ENCODE measurements around the gene XXYLT1.

GRCh38 chr3:195213639-195214315, 57.2 kb downstream of the XXYLT1 start:
- no peak for TF ChIP-seq EZH2 (IDR thresholded peaks at IDR 0.05)
- TF ChIP-seq CTCF (IDR thresholded peaks at IDR 0.05) = no peak
- TF ChIP-seq EZH2phosphoT487 (IDR thresholded peaks at IDR 0.05) = no peak
